K562 (cell line): Measurements from ENCODE around the gene DHCR24. TPM values are rescaled to one million over a fixed set of nuclear protein-coding genes. Genes with fewer than 3 reads are reported as not detected.
A peak's percentile ranks its signal among the peaks of the same experiment; 100 is the strongest.

Experiments used
- ATAC-seq: fragments of 200-7000 bp; cut with Tn5 transposase; 3 replicates; pipeline ENCODE4 v1.9.1; 2020; ENCODE audit warnings: moderate library complexity
- BruUV-seq: library from RNA; stranded (reverse); fragments of 400-500 nt; replicated peaks from 2 replicates; lab custom pipeline; 2021; lab: Mats Ljungman, UMichigan
- CTCF ChIA-PET: fragments of 300-600 bp; formaldehyde crosslinking; extraction: SDS; loops from one replicate; lab custom pipeline; 2021; ENCODE audit warnings: low intra/inter-chr PET ratio; lab: Yijun Ruan, JAX
- POLR2A ChIA-PET: fragments of 300-600, 350-650 bp; sonication (Branson Sonifier 250); formaldehyde crosslinking; extraction: SDS; loops from one replicate; lab custom pipeline; 2021; ENCODE audit warnings: antibody characterized with exemption, inconsistent platforms; lab: Yijun Ruan, JAX
- DNase-seq, 4 experiments: peaks; one replicate each; pipeline versions ENCODE4 v3.0.0 to v3.0.0-alpha.2; 2011 to 2018; ENCODE audit warnings: low spot score in 3 of 4, mixed read lengths in 3 of 4; ENCODE audit errors: extremely low read depth in 1 of 4
- FAIRE-seq: peaks from 2 replicates; lab custom pipeline; 2011; peaks lifted over from hg19 to GRCh38; lab: Jason Lieb, UNC
- H2AFZ ChIP-seq: 2 replicates; pipeline ENCODE4 v1.6.0; 2011; ENCODE audit warnings: low read depth, low read length, control low read depth, inconsistent platforms
- H3K27ac ChIP-seq: fragments of 200-600 bp; 3 replicates; pipeline ENCODE4 v1.8.0; 2011; ENCODE audit warnings: low read depth, mild to moderate bottlenecking, control low read depth, inconsistent platforms, low read length, moderate library complexity, mixed read lengths; ENCODE audit errors: extremely low read depth
- H3K27me3 ChIP-seq, 2 experiments: fragments of 300-600 bp in 1 of 2; 2 replicates in 1 of 2; 3 replicates in 1 of 2; pipeline versions ENCODE4 v1.6.0 to v1.8.0; 2011; ENCODE audit warnings: inconsistent platforms in 2 of 2, low read length in 2 of 2, mild to moderate bottlenecking in 1 of 2, mixed read lengths in 1 of 2, moderate library complexity in 1 of 2; ENCODE audit not compliant: control insufficient read depth in 2 of 2, insufficient read depth in 2 of 2
- H3K36me3 ChIP-seq: fragments of 300-600 bp; 3 replicates; pipeline ENCODE4 v1.8.0; 2011; ENCODE audit warnings: mild to moderate bottlenecking, low read length, inconsistent platforms; ENCODE audit not compliant: control insufficient read depth, insufficient read depth
- H3K4me1 ChIP-seq, 2 experiments: fragments of 200-600 bp in 1 of 2; replicated peaks in 1 of 2; 2 replicates in 1 of 2; 3 replicates in 1 of 2; pipeline versions ENCODE4 v1.5.1 to v1.8.0; 2011; ENCODE audit warnings: inconsistent platforms in 2 of 2, low read length in 2 of 2, mild to moderate bottlenecking in 1 of 2, mixed read lengths in 1 of 2, moderate library complexity in 1 of 2; ENCODE audit not compliant: control insufficient read depth in 2 of 2, insufficient read depth in 2 of 2
- H3K4me2 ChIP-seq: 2 replicates; pipeline ENCODE4 v1.6.1; 2011; ENCODE audit warnings: low read length, control low read depth, inconsistent platforms, mixed read lengths; ENCODE audit not compliant: insufficient read depth
- H3K4me3 ChIP-seq: fragments of 200-600 bp; sonication (generic), shearing (Covaris generic); 2 replicates; pipeline ENCODE4 v1.5.1; 2016; ENCODE audit warnings: control low read depth, inconsistent platforms
- H3K79me2 ChIP-seq: fragments of 200-600 bp; 3 replicates; pipeline ENCODE4 v1.8.0; 2011; ENCODE audit warnings: low read length, inconsistent platforms; ENCODE audit not compliant: control insufficient read depth, insufficient read depth
- H3K9ac ChIP-seq, 2 experiments: 2 replicates each; pipeline versions ENCODE4 v1.6.0 to v1.6.1; 2011; ENCODE audit warnings: low read depth in 2 of 2, low read length in 2 of 2, control low read depth in 1 of 2, inconsistent platforms in 1 of 2, mild to moderate bottlenecking in 1 of 2, mixed read lengths in 1 of 2; ENCODE audit not compliant: insufficient read depth in 1 of 2
- H3K9me1 ChIP-seq: one replicate; pipeline ENCODE4 v1.6.0; 2011; ENCODE audit warnings: inconsistent platforms, mild to moderate bottlenecking, low read length, moderate library complexity; ENCODE audit not compliant: control insufficient read depth, insufficient read depth
- H3K9me3 ChIP-seq: replicated peaks from 2 replicates; pipeline ENCODE4 v1.5.1; 2011; ENCODE audit warnings: low read depth, low read length, inconsistent platforms; ENCODE audit not compliant: control insufficient read depth, insufficient read depth
- H4K20me1 ChIP-seq: replicated peaks from 2 replicates; pipeline ENCODE4 v1.6.1; 2011; ENCODE audit warnings: low read length, inconsistent platforms, mixed read lengths; ENCODE audit not compliant: control insufficient read depth, insufficient read depth
- BRD4 ChIP-seq: fragments of 200-600 bp; sonication (generic); IDR thresholded peaks from 2 replicates; pipeline ENCODE4 v1.6.1; 2017; ENCODE audit warnings: inconsistent platforms
- HNRNPK ChIP-seq: fragments of 200-400 bp; formaldehyde crosslinking; IDR thresholded peaks from one replicate; pipeline ENCODE4 v1.6.1; 2018; ENCODE audit warnings: mild to moderate bottlenecking, low read depth, low read length; ENCODE audit not compliant: poor library complexity, severe bottlenecking
- RBFOX2 ChIP-seq: fragments of 200-400 bp; formaldehyde crosslinking; IDR thresholded peaks from 2 replicates; pipeline ENCODE4 v1.6.1; 2017; ENCODE audit warnings: low read depth, mild to moderate bottlenecking, low read length, moderate library complexity
- WGBS: fragments of 100-300 bp; shearing (Covaris generic); methylation state at CpG from one replicate; pipeline ENCODE4 v1.1.6; 2016; ENCODE audit warnings: low coverage, mixed read lengths; ENCODE audit not compliant: insufficient coverage; ENCODE audit errors: missing lambda C conversion rate; 5-methylcytosine and 5-hydroxymethylcytosine counted together
- in situ Hi-C: fragments of 300-500 bp; cut with MboI; formaldehyde crosslinking; loops from 4 replicates; pipeline ENCODE4 v1.15.0; 2018; ENCODE audit warnings: inconsistent platforms, mixed read lengths
- intact Hi-C: fragments of 100-400 bp; cut with micrococcal nuclease; formaldehyde crosslinking; loops from 2 replicates; pipeline ENCODE4 v1.14.2; 2022
- polyA plus RNA-seq, 8 experiments: library from polyadenylated mRNA; depleted of rRNA in 4 of 8; stranded (reverse) in 5 of 8; unstranded in 3 of 8; fragments of >200 nt; fragmentation: Nextera tagmentation in 2 of 8; fragmentation: Illumina TruSeq in 1 of 8; extraction: Ambion mirVana in 2 of 8; extraction: Trizol in 1 of 8; gene quantifications; 2 replicates each; pipeline versions ENCODE4 v1.2.1 to v1.2.3, GENCODE V29; 2011 to 2014; ENCODE audit warnings: inconsistent platforms in 1 of 8, missing spikeins in 1 of 8
- total RNA-seq, 7 experiments: library from RNA; depleted of rRNA in 6 of 7; stranded (reverse); fragments of >200 nt in 6 of 7; fragmentation: Illumina TruSeq in 2 of 7; extraction: Trizol in 2 of 7; gene quantifications; 2 replicates each; pipeline versions ENCODE4 v1.2.1 to v1.2.3, GENCODE V29; 2011 to 2021; ENCODE audit warnings: low replicate concordance in 1 of 7

The DHCR24 gene
- total and polyA plus RNA-seq, 9 of the 15 experiments (the other 6 are each of a cell fraction or from before 2014, with no cell fraction given) = 23.4 to 161 (median 79.9) TPM

- intact Hi-C loops (no loop called here), in situ Hi-C loops (no loop called here)
- FAIRE-seq (no peak), DNase-seq (peak in 2 of 4 experiments; percentile 5 to 6), ATAC-seq (no peak)
- TF ChIP-seq BRD4 = no peak
- TF ChIP-seq RBFOX2 = 0 out of 2 replicates have a peak, but pooled peaks have one; percentile 19
- no peak for TF ChIP-seq HNRNPK
- H3K27ac ChIP-seq = no peak overlapping the region
- CTCF ChIA-PET = no interaction called here
- 61% methylated on average over 4 of the region's 4 CpGs for WGBS
- H3K4me1 ChIP-seq = peaks cover 2 to 5% of the 10 kb centered on the region in 2 experiments; a peak in 2 of 5 replicates
- H3K9me3 ChIP-seq = no peaks in the 10 kb centered on the region
- no peaks in the 10 kb centered on the region for H3K27me3 ChIP-seq
- H3K9me1 ChIP-seq = no peaks in the 10 kb centered on the region
- no peaks in the 10 kb centered on the region for H3K79me2 ChIP-seq
- POLR2A ChIA-PET = interaction anchor here (0.6 to 0.8 kb wide), 2 partner anchors 12 to 19 kb away, joined by 3 read pairs; no protein-coding TSS in a partner anchor
- BruUV-seq = no TSS peak
- H4K20me1 ChIP-seq = no peaks in the 10 kb centered on the region
- no peak overlapping the region for H3K4me3 ChIP-seq
- H3K36me3 ChIP-seq = peaks cover 93% of the 10 kb centered on the region
- no peak overlapping the region for H2AFZ ChIP-seq
- no peak overlapping the region for H3K4me2 ChIP-seq
- no peak overlapping the region for H3K9ac ChIP-seq
These were observed 19.9 kb downstream of the DHCR24 start for GRCh38 chr1:54866801-54867716.
